MV-4-11 (cell line): ENCODE measurements around the gene KRTAP2-2.
"Not testable (repeated sequence)": the region's sequence is repeated elsewhere in the genome, so short reads cannot be mapped to it uniquely, and the experiment has no call there.

Source experiments
- DNase-seq: peaks from one replicate; lab custom pipeline; 2025; lab: John Stamatoyannopoulos, UW

Gene KRTAP2-2

GRCh38 chr17:41055130-41055529 is at the start of gene KRTAP2-2:
Gene KRTAP2-2, minus strand, starts transcription at chr17:41055230. Its CDS starts 19 bp downstream, at chr17:41055211.
- not testable (repeated sequence) for DNase-seq

GRCh38 chr17:41104386-41105038 is 49.5 kb upstream of the KRTAP2-2 start:
- not testable (repeated sequence) for DNase-seq

GRCh38 chr17:41103896-41104295 is 48.9 kb upstream of the KRTAP2-2 start:
- DNase-seq, result no peak

GRCh38 chr17:41101586-41102259 is 46.7 kb upstream of the KRTAP2-2 start, which contains the start of gene KRTAP4-16:
Gene KRTAP4-16, minus strand, starts transcription at chr17:41102209. Its CDS starts 0 bp downstream, at chr17:41102209.
- DNase-seq, result no peak

GRCh38 chr17:41099682-41100480 is 44.9 kb upstream of the KRTAP2-2 start:
- not testable (repeated sequence) for DNase-seq

- no peak for DNase-seq
Measured at GRCh38 chr17:41098481-41098880, 43.5 kb upstream of the KRTAP2-2 start.

GRCh38 chr17:41098042-41098441 is 43.0 kb upstream of the KRTAP2-2 start, which contains the start of gene KRTAP4-8:
Gene KRTAP4-8, minus strand, starts transcription at chr17:41098142. Its CDS starts 58 bp downstream, at chr17:41098084.
- no peak for DNase-seq

- DNase-seq, result no peak
Measured at GRCh38 chr17:41096055-41096454, 41.0 kb upstream of the KRTAP2-2 start.

- DNase-seq, result peak; percentile 65
Measured at GRCh38 chr17:41088760-41089352, 33.8 kb upstream of the KRTAP2-2 start.

- not testable (repeated sequence) for DNase-seq
Measured at GRCh38 chr17:41084100-41084856, 29.2 kb upstream of the KRTAP2-2 start, which contains the start of gene KRTAP4-7. Gene KRTAP4-7, plus strand, starts transcription at chr17:41084150. Its CDS starts 57 bp downstream, at chr17:41084207.

- not testable (repeated sequence) for DNase-seq
Measured at GRCh38 chr17:41083427-41083826, 28.4 kb upstream of the KRTAP2-2 start.

GRCh38 chr17:41082626-41083025 is 27.6 kb upstream of the KRTAP2-2 start:
- no peak for DNase-seq

GRCh38 chr17:41076788-41077187 is 21.8 kb upstream of the KRTAP2-2 start:
- DNase-seq, result no peak

- no peak for DNase-seq
Measured at GRCh38 chr17:41073676-41074075, 18.6 kb upstream of the KRTAP2-2 start.

GRCh38 chr17:41071606-41072360 is 16.8 kb upstream of the KRTAP2-2 start:
- no peak for DNase-seq

GRCh38 chr17:41069031-41069430 is 14.0 kb upstream of the KRTAP2-2 start:
- DNase-seq, result peak; percentile 69

- DNase-seq, result no peak
Measured at GRCh38 chr17:41067281-41067680, 12.3 kb upstream of the KRTAP2-2 start.

- peak; percentile 86 for DNase-seq
Measured at GRCh38 chr17:41065829-41066624, 11.0 kb upstream of the KRTAP2-2 start, which contains the start of gene KRTAP2-4. Gene KRTAP2-4, minus strand, starts transcription at chr17:41065879. Its CDS starts 34 bp downstream, at chr17:41065845.

- not testable (repeated sequence) for DNase-seq
Measured at GRCh38 chr17:41065016-41065689, 10.1 kb upstream of the KRTAP2-2 start.
